ENCODE data around the gene LYRM9.

DNA sequence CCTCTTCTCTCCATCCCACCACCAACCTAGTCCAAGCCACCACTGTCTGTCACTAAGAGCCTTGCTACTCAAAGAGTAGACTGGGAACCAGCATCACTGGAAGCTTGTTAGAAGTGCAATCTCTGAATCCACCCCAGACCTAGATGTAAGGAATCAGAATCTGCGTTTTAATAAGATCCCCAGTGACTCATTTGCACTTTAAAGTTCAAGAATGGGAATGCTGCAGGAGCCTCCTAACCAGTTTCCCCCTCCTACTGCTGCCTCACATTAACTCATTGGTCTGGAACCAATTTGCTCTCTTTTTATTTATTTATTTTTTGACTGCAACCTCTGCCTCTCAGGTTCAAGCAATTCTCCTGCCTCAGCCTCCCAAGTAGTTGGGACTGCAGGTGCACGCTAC lies 19.8 kb upstream of the LYRM9 start:
- TF ChIP-seq, protein P1, sequence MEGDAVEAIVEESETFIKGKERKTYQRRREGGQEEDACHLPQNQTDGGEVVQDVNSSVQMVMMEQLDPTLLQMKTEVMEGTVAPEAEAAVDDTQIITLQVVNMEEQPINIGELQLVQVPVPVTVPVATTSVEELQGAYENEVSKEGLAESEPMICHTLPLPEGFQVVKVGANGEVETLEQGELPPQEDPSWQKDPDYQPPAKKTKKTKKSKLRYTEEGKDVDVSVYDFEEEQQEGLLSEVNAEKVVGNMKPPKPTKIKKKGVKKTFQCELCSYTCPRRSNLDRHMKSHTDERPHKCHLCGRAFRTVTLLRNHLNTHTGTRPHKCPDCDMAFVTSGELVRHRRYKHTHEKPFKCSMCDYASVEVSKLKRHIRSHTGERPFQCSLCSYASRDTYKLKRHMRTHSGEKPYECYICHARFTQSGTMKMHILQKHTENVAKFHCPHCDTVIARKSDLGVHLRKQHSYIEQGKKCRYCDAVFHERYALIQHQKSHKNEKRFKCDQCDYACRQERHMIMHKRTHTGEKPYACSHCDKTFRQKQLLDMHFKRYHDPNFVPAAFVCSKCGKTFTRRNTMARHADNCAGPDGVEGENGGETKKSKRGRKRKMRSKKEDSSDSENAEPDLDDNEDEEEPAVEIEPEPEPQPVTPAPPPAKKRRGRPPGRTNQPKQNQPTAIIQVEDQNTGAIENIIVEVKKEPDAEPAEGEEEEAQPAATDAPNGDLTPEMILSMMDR (IDR thresholded peaks at IDR 0.05), result no peak
- TF ChIP-seq POLR2A (IDR thresholded peaks at IDR 0.05), result no peak
